ENCODE results near the gene COL4A2. TPM values are rescaled to one million over a fixed set of nuclear protein-coding genes. Genes with fewer than 3 reads are reported as not detected.

The COL4A2 gene
- total RNA-seq, 1 donor from 2014 or later, result 126 TPM

DNA sequence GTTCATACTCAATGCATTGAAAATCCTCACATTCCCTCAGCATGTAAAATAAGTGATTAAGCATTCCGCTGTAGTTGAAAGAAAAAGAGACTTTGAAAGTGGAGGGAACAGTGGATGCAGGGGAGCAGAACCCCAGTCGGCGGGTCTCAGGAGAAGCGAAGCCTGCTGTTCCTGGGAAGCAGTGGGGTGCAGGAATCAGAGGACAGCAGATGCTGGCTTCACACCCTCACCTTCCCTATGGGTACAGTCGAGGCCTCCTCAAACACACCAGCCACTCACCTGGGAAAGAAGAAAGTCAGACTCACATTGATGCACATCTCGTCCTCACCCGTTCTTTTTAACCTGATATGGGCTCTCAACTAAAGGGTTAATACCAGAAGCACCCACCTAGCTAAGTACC lies 38.2 kb downstream of the COL4A2 start:
- ATAC-seq (no peak), DNase-seq (no peak)
- intact Hi-C loops (cut with micrococcal nuclease), result no loop called here

DNA sequence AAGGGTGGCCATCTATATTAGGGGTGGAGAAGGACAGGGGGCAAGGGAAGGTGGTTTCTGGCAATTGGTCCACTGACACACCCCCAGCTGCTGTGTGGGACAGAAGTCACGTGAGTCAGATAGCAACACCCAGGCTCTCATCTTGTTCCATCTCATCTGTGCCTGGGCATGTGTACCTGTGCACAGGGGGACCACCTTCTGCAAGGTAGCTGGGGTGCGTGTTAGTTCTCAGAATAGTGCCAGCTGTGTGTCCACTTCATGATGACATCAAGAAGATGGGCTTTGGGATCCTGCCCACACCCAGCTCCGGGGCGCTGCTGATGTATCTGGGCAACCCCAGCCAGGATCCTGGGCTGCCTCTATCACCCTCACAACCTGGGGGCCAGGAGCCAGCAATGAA lies 38.6 kb downstream of the COL4A2 start:
- DNase-seq (no peak), ATAC-seq (no peak)
- intact Hi-C loops (cut with micrococcal nuclease), result no loop called here

DNA sequence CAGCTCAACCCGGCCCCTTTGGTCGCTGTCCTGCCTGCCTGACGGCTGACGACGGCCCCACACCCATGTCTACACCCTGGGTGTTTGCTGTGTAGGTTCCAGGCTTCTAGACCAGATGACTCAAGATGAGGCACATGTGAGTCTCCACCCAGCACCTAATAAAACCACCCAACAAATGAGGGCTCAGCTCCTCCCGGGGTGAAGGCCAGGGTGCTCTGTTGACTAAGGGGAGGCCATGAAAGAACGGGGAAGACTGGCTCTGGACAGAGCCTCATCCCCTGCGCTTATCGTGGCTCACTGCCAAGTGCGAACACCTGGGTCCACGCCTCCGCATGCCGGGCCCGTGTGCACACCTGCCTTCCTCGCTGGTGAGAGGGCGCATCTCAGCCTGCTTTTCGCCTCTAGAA lies 39.6 kb downstream of the COL4A2 start:
- DNase-seq, result no peak
- intact Hi-C loops (cut with micrococcal nuclease), result no loop called here
- ATAC-seq, result no peak

DNA sequence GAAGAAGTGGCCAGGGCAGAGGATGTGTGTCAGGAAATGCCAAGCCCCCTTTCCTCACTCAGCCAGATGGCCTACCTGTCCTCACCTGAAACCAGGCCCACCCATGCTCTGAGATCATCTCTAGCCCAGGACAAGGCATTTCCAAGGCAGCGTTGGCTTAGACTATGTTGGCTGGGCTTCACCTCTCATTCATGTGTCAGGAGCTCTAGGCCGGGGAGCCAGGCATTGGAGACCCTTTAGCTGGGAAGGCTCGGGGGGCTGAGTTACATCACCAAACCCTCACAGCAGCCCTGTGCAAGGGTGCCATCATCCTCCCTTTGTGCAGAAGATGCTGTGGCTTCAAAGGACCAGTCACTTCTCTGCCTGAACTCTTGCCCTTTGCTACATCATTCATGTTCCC lies 40.0 kb downstream of the COL4A2 start:
- intact Hi-C loops (cut with micrococcal nuclease), result no loop called here
- DNase-seq (no peak), ATAC-seq (no peak)

DNA sequence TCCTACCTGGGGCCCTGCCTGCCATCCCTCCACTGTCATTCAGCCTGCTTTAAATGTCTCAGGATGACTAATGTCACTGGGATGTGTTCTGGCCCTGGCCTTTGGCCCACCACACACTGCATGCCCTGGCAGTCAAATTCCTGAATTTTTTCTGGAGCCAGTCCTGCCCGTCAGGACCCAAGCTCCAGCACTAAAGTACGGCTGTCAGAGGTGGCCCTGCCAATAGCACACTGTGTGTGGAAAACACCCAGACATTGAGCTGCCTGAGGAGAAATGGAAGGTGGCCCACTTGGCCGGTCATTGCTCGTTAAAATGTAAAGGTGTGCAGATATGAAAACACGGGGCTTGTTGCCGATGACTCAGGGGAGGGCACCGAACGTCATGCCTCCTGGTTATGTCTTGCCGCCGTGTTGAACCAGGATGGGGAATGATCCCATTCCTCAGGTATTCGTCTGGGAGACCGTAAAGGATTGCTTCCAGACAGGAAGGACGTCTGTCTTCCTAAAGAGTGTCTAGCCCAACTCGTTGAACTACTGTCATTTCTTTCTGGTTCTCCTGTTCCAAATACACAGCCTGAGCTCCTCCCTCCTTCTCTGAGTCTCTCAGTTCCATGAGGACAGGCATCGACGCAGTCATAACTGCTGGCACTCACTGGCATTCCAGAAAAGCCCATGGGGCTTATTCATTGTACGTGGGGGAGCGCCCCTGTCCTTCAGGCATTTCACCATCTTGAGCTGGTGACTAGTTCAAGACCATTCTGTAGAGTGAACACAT lies 40.6 kb downstream of the COL4A2 start:
- ATAC-seq (peak; percentile 75), DNase-seq (peak; percentile 63)
- intact Hi-C loops (cut with micrococcal nuclease), result no loop called here

DNA sequence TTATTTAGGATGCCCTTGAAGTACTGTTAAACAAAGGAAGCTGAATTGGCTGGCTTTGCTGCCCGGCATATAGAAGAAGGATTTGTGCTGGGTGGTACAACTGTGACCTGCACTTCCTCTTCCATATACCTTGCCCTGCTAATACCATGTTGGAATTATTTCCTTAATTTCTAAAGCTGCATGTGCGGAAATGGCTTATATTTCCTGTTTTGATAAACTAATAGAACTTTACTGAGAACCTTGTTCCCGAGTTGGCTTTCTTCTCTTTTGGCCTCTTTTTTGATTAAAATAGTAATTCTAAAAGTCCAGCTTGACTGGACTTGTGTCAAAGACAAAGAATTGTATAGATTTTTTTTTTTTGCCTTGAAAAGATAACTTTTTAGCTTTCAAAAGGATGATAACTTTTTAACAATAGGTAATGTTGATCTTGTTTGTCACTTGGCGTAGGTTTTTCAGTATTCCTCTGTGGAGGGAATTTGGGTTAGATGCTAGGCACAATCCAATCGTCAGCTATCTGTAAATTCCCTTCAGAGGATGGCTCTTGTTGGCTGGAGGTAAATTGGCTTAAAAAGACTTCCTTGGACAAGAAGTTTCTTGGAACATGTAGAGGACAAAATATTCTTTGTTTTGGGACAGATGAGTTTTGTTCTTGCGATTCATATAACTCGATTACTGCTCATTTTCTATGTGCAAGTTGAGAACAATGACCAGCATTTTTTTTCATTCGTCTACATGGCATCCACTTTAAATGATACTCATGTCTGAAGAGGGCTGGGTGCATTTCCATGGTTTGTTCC lies 41.4 kb downstream of the COL4A2 start:
- DNase-seq (no peak), ATAC-seq (no peak)
- intact Hi-C loops (cut with micrococcal nuclease), result no loop called here

DNA sequence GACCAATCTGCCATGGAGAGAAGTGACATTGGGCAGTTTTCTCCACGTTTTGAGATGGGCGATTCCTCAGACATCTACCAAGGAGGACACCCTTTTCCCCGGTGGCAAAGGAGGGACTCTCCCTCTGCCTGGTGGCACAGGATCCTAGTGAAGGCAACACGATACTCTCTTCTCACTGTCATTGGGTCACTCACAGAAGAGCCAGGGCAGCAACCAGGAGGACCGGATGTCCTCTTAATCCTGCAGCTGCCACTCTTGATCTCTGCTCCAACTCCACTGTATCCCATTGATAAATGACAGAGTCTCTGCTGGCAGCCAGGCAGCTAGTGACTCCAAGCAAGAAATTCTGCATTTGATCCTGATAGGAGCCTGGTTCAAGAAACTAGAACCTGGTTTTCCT lies 42.2 kb downstream of the COL4A2 start:
- ATAC-seq, result peak; percentile 27
- no peak for DNase-seq
- intact Hi-C loops (cut with micrococcal nuclease), result no loop called here

DNA sequence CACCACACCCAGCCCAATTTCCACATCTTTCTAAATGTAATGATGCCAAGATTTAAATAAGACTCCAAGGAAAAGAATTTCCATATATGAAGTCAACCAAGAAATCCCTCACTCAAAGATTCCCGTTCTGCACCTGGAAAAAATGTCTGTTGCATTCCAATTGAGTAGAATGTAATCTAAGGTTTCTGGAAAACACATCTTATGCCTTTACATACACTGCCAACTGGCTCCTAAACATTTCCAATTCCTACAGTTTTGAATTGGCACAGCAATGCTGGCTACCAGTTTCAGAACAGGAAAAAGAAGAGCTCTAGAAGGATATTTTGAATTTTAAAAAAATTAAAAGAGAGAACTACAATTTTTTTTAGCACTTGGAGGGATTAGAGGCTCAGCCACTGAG lies 43.0 kb downstream of the COL4A2 start:
- ATAC-seq, result no peak
- DNase-seq, result no peak
- intact Hi-C loops (cut with micrococcal nuclease), result no loop called here

DNA sequence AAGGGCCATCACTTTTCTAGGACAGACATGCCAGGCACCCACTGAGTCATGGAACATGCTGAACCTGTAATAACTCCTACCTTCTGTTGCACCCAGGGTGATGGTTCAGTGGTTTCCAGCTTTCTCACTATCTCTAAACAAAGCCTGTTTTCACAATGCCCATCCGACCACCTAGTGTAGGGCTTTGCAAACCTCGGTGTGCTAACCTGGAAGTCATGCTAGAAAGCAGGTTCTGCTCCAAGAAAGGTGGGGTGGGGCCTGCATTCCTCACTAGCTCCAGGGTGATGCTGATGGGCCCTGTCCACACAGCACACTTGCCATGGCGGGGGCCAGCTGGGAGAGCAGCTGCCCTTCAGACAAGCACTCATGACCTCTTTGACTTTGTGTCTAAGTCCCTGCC lies 43.4 kb downstream of the COL4A2 start:
- ATAC-seq, result peak; percentile 55
- DNase-seq, result peak; percentile 66
- intact Hi-C loops (cut with micrococcal nuclease), result no loop called here

DNA sequence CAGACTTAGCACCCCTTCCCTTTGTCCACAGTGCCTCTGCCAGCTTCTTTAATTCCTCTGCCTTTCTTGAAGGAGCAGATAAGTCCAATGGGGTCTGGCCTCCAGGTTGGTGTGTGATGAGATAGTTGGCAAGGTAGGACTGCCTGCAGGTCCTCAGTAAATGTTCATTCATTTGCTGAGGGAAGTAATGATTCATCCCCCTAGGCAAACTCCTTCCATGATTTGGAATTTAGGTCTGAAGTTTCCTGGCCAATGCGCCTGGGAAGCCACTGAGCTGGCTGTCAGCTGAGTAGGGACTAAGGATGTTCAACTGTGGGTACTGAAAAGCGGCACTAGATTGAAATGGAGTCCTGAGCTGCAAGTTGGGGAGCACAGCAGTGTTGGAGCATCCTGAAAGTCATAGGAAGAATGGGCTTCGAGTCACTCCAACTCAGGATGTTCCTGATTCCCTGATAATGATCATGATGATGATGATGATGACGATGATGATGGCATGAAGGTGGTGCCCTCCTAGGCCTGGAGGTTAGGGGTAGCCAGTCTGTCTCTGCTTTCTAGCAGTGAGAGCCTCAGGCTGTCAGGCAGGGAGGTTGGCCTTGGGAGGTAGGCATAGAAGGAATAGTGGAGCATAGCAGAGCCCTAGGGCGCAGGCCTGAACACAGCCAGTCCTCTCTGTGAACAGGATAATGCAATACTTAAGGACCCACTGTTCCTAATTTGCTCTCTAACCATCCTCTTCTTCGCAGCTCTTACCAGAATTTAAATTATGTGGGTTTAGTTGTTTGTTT lies 44.7 kb downstream of the COL4A2 start:
- DNase-seq (no peak), ATAC-seq (no peak)
- intact Hi-C loops (cut with micrococcal nuclease), result no loop called here

DNA sequence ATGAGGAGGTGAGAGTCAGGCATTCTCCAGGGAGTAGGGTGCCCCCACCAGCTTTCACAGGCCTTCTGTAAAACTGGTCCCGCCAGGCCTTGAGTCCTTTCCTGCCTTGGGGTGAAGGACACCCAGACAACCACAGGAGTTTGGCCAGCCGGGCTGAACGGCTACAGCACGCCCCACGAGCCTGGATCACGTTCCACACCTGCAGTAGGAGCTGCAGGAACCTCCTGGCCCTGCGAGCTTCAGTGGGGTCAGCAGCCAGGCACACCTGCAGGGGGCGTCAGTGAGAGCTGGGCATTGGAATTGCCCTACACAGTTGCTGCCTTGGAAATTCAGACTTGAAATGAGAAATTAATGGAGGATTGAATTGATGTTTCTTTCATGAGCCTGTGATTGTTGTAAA lies 45.7 kb downstream of the COL4A2 start:
- intact Hi-C loops (cut with micrococcal nuclease), result no loop called here
- ATAC-seq (no peak), DNase-seq (no peak)

DNA sequence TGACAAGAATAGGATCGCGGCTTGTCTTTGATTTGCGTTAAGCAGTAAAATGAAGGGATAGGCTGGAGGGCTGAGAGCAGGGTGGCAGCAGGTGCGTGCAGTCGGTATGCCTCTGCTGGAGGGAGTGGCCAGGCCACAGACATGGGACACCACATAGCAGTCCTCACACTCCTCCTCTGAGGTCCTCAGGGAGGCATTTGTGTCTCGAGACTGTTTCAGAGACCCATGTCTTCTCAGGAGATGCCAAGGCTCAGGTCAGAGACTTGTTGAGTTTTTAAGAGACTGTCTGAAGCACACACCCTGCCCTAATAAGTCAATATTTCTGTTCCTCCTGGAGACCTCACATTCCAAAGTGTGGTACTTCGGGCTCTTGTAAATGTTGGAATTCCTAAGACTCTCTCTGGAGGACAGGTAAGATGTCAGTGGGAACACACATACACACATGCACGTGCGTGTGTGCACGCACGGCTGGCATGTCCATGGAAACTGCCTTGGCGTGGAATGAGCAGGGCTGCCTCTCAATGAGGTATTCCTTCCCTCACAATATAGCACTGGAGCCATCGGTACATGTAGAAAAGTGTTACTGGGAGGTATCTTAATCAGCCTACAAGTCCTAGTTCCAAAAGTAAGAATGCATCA lies 46.4 kb downstream of the COL4A2 start:
- DNase-seq (no peak), ATAC-seq (no peak)
- intact Hi-C loops (cut with micrococcal nuclease), result no loop called here

DNA sequence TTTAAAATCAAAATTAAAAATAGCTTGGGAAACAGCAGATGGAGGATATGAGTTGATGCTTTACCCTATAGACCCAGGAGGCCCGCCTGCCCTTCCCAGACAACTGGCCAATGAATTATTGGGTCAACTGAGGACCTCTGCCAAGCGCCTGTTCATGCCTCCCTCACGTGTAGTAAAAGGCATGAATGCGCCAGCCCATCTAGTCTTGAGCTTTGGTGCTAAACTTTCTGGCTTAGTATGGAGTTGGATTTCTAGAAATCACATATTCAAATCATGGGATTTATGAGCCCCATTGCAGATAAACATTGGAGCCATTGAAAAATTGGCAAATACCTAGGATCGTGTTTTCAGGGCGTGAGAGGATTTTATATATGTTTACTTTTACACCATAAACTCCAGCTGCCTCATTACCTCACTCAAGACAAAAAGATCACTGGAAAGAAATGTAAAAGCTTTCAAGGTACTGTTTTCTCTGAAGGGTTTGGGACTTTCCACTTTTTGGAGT lies 47.1 kb downstream of the COL4A2 start:
- intact Hi-C loops (cut with micrococcal nuclease), result no loop called here
- ATAC-seq (no peak), DNase-seq (no peak)

DNA sequence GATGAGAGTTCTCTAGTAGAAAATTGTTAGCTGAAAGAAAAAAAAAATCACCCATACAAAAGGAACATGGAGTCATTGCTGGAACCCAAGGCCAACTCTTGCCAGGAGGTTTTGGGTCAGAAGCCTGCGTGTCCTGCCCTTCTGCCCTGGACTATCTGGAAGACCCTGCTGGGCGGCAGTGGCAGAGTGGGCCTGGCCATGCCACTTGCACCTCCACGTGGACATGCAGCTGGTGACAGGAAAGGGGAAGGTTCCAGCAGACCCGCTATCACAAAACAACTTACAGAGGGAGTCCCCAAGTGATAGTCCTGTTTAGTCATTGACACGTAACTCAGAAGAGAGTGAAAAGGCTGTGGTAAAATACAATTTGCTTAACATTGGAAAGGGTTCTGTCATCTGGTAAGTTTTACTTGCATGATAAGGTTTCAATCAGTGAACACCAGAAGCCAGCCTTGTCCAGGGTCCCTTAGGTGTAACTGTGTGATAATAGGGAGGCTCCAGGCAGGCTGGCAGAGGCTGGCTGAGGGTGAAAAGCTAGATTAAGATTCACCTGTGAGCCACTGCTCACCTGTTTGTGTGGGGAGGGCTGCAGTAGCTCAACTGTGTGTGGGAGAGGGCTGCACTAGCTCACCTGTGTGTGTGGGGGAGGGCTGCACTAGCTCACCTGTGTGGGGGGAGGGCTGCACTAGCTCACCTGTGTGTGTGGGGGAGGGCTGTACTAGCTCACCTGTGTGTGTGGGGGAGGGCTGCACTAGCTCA lies 47.8 kb downstream of the COL4A2 start:
- intact Hi-C loops (cut with micrococcal nuclease), result no loop called here
- ATAC-seq (no peak), DNase-seq (no peak)

DNA sequence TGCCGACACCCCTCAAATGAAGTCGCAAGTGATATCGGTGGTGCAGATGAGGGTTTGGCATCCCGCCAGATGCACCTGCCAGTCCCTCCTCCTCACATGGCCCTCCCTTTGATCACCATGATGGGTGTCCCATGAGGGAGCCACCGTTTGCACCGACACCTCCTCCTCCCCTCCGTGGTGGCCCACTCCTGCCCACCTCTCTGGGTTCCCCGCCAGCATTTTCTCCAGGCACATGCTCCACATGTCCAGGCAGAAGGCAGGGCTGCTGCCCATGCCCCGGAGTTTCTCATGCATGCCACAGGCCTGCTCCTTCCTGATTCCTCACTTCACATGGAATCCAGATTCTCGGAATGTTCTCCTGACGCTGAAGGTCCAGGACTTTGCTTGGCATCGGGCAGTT lies 49.3 kb downstream of the COL4A2 start:
- DNase-seq, result no peak

DNA sequence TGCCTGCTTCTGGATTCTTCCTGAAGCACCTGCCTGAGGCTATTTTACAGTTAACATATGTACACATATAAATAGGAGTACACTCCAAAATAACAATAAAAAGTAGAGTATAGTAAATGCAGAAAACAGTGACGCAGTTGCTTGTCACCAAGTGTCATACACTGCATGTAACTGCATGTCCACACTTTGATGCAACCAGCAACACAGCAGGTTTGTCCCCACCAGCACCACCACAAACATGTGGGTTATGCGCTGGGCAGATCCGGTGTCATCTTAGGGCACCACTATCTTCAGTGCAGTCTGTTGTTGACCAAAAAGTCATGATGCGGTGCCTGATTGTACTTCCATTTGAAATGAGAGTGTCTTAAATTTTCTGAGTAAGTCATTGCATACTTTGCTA lies 51.3 kb downstream of the COL4A2 start:
- intact Hi-C loops (cut with micrococcal nuclease), result no loop called here
- DNase-seq, result no peak
- no peak for ATAC-seq

More for the DNA sequence above, 49.3 kb downstream of the COL4A2 start:
- intact Hi-C loops (cut with micrococcal nuclease), result no loop called here
- no peak for ATAC-seq

DNA sequence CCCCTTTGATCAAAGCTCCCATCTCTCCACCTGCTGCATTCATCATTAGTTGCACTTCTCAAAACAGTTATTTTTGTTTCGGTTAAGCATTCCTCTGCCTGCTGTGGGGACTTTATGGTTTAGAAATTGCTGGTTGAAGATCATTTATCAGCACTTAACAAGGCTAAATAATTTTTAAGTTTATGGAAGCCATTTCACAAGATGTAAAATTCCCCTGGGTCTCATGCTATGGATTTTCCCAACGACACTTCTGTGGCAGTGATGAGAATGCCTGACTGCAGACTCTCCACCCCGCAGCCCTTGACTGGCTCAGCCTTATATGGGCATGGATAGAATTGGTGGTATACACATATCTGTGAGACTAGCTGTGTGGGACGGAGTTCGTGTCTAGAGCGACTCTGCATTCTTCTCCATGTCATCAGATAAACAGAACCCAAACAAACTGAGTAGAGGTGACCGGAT lies 52.8 kb downstream of the COL4A2 start:
- no peak for DNase-seq
- no peak for ATAC-seq
- intact Hi-C loops (cut with micrococcal nuclease), result no loop called here

DNA sequence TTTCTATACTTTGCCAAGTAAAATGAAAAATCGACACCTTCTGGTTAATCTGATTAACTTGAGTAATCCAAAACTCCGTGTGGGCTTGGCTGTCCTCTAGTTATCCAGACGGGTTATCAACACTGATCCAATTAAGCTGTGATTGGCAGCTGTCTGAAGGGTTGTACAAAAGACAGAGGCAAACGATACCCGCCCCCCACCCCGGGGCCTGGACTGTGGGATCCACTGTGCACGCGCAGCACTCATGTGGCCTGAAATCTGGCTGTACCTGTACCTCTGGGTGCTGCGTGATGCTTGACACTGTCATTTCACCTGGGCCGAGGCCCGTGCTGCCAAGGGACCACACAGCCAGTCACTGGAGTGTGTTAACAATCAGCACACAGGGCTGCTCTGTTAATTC lies 53.5 kb downstream of the COL4A2 start:
- intact Hi-C loops (cut with micrococcal nuclease), result no loop called here
- DNase-seq (no peak), ATAC-seq (peak; percentile 4)

Data from left ventricle myocardium superior (tissue), 1 donor.